ENCODE measurements around the gene MEIS3. TPM values are rescaled to one million over a fixed set of nuclear protein-coding genes. Genes with fewer than 3 reads are reported as not detected.

MEIS3 gene
- total and polyA plus RNA-seq, 10 of the 15 experiments (the other 5 are each of a cell fraction or from before 2014, with no cell fraction given): 0.05 to 0.23 TPM; not detected in 8

DNA sequence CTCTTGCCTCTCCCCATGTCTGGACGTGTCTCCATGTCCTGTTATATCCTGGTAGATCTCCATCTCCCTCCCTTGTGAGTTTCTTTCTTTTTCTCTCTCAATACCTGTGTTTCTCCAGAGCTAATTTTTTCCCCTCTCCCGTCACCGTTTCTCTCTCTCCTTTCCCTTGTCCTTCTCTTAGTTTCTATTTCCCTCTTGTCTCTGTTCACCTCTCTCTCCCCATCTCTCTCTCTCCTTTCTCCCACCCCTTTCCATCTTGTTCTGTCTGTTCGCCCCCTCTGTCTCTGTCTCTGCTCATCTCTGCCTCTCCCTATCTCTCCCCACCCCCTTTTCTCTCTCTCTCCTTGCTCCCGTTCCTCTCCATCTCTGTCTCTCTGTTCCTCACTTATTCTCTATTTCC, 39.3 kb upstream of the MEIS3 start (continued):
- TF ChIP-seq, protein P1, sequence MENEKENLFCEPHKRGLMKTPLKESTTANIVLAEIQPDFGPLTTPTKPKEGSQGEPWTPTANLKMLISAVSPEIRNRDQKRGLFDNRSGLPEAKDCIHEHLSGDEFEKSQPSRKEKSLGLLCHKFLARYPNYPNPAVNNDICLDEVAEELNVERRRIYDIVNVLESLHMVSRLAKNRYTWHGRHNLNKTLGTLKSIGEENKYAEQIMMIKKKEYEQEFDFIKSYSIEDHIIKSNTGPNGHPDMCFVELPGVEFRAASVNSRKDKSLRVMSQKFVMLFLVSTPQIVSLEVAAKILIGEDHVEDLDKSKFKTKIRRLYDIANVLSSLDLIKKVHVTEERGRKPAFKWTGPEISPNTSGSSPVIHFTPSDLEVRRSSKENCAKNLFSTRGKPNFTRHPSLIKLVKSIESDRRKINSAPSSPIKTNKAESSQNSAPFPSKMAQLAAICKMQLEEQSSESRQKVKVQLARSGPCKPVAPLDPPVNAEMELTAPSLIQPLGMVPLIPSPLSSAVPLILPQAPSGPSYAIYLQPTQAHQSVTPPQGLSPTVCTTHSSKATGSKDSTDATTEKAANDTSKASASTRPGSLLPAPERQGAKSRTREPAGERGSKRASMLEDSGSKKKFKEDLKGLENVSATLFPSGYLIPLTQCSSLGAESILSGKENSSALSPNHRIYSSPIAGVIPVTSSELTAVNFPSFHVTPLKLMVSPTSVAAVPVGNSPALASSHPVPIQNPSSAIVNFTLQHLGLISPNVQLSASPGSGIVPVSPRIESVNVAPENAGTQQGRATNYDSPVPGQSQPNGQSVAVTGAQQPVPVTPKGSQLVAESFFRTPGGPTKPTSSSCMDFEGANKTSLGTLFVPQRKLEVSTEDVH (IDR thresholded peaks at IDR 0.05; ENCODE audit: low read depth, partially characterized antibody): no peak
- no peak for TF ChIP-seq NFYB (IDR thresholded peaks at IDR 0.05; ENCODE audit: insufficient read depth, low read depth, low read length)

DNA sequence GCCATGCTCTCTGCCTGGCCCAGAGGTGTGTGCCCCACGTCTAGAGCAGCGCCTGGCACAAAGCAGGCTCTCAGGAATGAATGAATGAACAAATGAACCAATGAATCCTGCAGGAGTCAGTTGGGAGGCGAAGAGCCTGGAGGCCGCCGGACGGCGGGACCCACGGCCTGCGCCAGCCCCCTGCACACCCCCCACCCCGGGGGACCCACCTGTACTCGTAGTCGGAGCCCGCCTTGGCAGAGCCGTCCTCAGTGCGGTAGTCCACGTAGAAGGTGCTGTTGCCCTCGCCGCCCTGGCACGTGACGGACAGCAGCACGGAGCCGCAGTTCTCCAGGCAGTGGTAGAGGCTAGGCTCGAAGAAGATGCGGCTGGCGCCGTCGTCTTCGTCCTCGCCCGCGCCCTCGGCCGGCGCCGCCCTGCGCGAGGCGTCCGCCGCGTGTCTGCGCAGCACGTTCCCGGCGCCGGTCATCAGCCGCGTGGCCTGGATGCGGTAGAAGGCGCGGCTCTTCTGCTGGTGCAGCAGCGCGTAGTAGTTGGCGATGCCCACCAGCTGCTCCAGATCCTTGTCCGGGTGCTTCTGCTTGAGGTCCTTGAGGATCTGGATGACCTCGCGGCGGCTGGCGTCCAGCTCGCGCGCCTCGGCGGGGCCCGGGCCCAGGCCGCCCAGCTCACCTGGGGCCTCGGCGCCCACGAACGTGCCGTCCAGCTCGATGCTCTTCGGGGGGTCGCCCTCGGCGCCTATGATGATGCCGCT, 37.6 kb upstream of the MEIS3 start:
- intact Hi-C loops (cut with micrococcal nuclease; ENCODE audit: unreplicated experiment): no loop called here
- FAIRE-seq: no peak
- TF ChIP-seq NFIC (IDR thresholded peaks at IDR 0.05; ENCODE audit: low read depth, low read length) (no peak), RBBP5 (conservative IDR thresholded peaks at IDR 0.05) (no peak), IKZF1 (conservative IDR thresholded peaks at IDR 0.05) (no peak), SUPT20H (IDR thresholded peaks at IDR 0.05; ENCODE audit: borderline replicate concordance, control insufficient read depth, low read depth, low read length) (no peak), CHD2 (IDR thresholded peaks at IDR 0.05; ENCODE audit: borderline replicate concordance, low read depth, low read length) (no peak), MTA2 (IDR thresholded peaks at IDR 0.05; ENCODE audit: low read depth) (no peak), SRF (IDR thresholded peaks at IDR 0.05; ENCODE audit: low read depth in 2 of 2, low read length in 2 of 2) (no peak), SMC3 (IDR thresholded peaks at IDR 0.05; ENCODE audit: borderline replicate concordance, low read length) (no peak)
- TF ChIP-seq, protein P2, sequence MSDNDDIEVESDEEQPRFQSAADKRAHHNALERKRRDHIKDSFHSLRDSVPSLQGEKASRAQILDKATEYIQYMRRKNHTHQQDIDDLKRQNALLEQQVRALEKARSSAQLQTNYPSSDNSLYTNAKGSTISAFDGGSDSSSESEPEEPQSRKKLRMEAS (IDR thresholded peaks at IDR 0.05; ENCODE audit: low read depth, low read length): no peak
- TF ChIP-seq, protein P3, sequence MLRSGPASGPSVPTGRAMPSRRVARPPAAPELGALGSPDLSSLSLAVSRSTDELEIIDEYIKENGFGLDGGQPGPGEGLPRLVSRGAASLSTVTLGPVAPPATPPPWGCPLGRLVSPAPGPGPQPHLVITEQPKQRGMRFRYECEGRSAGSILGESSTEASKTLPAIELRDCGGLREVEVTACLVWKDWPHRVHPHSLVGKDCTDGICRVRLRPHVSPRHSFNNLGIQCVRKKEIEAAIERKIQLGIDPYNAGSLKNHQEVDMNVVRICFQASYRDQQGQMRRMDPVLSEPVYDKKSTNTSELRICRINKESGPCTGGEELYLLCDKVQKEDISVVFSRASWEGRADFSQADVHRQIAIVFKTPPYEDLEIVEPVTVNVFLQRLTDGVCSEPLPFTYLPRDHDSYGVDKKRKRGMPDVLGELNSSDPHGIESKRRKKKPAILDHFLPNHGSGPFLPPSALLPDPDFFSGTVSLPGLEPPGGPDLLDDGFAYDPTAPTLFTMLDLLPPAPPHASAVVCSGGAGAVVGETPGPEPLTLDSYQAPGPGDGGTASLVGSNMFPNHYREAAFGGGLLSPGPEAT (IDR thresholded peaks at IDR 0.05; ENCODE audit: low read depth): no peak
- TF ChIP-seq, protein P4, sequence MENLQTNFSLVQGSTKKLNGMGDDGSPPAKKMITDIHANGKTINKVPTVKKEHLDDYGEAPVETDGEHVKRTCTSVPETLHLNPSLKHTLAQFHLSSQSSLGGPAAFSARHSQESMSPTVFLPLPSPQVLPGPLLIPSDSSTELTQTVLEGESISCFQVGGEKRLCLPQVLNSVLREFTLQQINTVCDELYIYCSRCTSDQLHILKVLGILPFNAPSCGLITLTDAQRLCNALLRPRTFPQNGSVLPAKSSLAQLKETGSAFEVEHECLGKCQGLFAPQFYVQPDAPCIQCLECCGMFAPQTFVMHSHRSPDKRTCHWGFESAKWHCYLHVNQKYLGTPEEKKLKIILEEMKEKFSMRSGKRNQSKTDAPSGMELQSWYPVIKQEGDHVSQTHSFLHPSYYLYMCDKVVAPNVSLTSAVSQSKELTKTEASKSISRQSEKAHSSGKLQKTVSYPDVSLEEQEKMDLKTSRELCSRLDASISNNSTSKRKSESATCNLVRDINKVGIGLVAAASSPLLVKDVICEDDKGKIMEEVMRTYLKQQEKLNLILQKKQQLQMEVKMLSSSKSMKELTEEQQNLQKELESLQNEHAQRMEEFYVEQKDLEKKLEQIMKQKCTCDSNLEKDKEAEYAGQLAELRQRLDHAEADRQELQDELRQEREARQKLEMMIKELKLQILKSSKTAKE (IDR thresholded peaks at IDR 0.05; ENCODE audit: low read depth, poor library complexity, severe bottlenecking): no peak
- TF ChIP-seq, protein P5, sequence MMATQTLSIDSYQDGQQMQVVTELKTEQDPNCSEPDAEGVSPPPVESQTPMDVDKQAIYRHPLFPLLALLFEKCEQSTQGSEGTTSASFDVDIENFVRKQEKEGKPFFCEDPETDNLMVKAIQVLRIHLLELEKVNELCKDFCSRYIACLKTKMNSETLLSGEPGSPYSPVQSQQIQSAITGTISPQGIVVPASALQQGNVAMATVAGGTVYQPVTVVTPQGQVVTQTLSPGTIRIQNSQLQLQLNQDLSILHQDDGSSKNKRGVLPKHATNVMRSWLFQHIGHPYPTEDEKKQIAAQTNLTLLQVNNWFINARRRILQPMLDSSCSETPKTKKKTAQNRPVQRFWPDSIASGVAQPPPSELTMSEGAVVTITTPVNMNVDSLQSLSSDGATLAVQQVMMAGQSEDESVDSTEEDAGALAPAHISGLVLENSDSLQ (IDR thresholded peaks at IDR 0.05): no peak

More for the DNA sequence above, 37.6 kb upstream of the MEIS3 start:
- ChIA-PET SMC1A (ENCODE audit: uncharacterized antibody, unreplicated experiment) (no interaction called here), CTCF (no interaction called here), POLR2A (no interaction called here), RAD21 (ENCODE audit: unreplicated experiment) (no interaction called here)
- 64% methylated on average over 64 of the region's 77 CpGs for WGBS (ENCODE audit: insufficient coverage, insufficient replicate concordance, low lambda C conversion rate, missing lambda C conversion rate)
- Histone ChIP-seq H3K4me2 (ENCODE audit: control insufficient read depth, insufficient read depth) (no peak overlapping the region), H3K27me3 (replicated peaks in 1 of 2; ENCODE audit: control insufficient read depth in 2 of 2, insufficient read depth in 2 of 2, low read length in 1 of 2) (no peaks in the 10 kb centered on the region; a peak in 4 of 4 replicates), H3K27ac (ENCODE audit: control insufficient read depth, insufficient read depth) (no peak overlapping the region), H3K79me2 (ENCODE audit: control insufficient read depth, insufficient read depth, low read length) (no peaks in the 10 kb centered on the region), H4K20me1 (ENCODE audit: control insufficient read depth, insufficient read depth) (no peaks in the 10 kb centered on the region), H3K9ac (ENCODE audit: control insufficient read depth, insufficient read depth, low read length) (no peak overlapping the region), H3K36me3 (ENCODE audit: control insufficient read depth in 2 of 2, insufficient read depth in 2 of 2, low read length in 1 of 2) (no peaks in the 10 kb centered on the region), H3K9me3 (replicated peaks; ENCODE audit: control insufficient read depth, insufficient read depth, low read length) (no peaks in the 10 kb centered on the region; the same call in 2 of the 3 replicates), H2AFZ (ENCODE audit: control insufficient read depth, low read depth, low read length) (no peak overlapping the region), H3K4me3 (no peak overlapping the region), H3K4me1 (ENCODE audit: control insufficient read depth, insufficient read depth, low read length) (no peaks in the 10 kb centered on the region)
- no peak for ATAC-seq
- in situ Hi-C loops (cut with MboI): no loop called here
- BruUV-seq (replicated peaks): no TSS peak
- DNase-seq (ENCODE audit: low read depth, low spot score): no peak
